ENCODE measurements around the gene DCLK1.

DNA sequence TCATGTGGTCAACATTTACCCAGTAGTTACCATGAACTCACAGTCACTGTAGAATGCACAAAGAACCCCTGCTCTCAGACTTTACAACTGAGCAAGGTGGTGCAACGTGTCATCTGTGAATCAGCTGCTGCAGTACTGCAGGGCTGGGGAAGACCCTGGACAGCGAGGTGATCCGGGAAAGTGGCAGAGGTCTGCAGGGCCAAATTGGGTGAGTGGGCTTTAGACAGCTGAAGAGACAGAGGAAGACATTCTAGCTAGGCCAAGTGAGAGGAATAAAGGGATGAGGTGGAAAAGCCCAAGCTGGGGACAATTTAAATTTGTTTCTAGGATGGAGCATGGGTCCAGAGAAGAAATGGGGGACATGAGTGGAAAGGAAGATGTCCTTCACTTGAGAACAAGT, 270.5 kb downstream of the DCLK1 start:
- TF ChIP-seq, protein P1, sequence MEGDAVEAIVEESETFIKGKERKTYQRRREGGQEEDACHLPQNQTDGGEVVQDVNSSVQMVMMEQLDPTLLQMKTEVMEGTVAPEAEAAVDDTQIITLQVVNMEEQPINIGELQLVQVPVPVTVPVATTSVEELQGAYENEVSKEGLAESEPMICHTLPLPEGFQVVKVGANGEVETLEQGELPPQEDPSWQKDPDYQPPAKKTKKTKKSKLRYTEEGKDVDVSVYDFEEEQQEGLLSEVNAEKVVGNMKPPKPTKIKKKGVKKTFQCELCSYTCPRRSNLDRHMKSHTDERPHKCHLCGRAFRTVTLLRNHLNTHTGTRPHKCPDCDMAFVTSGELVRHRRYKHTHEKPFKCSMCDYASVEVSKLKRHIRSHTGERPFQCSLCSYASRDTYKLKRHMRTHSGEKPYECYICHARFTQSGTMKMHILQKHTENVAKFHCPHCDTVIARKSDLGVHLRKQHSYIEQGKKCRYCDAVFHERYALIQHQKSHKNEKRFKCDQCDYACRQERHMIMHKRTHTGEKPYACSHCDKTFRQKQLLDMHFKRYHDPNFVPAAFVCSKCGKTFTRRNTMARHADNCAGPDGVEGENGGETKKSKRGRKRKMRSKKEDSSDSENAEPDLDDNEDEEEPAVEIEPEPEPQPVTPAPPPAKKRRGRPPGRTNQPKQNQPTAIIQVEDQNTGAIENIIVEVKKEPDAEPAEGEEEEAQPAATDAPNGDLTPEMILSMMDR (IDR thresholded peaks at IDR 0.05): no peak
- no peak for TF ChIP-seq POLR2A (IDR thresholded peaks at IDR 0.05)

Measured in prostate gland (tissue), 2 donors.